Activated T-cell treated with anti-CD3 and anti-CD28 coated beads, Interleukin-2, amount 50 U/mL, for 72 hours (primary cell): ENCODE measurements around the gene RALGAPA2. TPM values are rescaled to one million over a fixed set of nuclear protein-coding genes. Genes with fewer than 3 reads are reported as not detected.
A peak's percentile ranks its signal among the peaks of the same experiment; 100 is the strongest.

ENCODE experiments used
- ATAC-seq, 2 donors: fragments of 150-1000 bp; cut with Tn5 transposase; replicated peaks in 1 of 2; 2 replicates each; pipeline ENCODE4 v1.10.0; 2021; ENCODE audit warnings: moderate library complexity in 2 of 2, mild to moderate bottlenecking in 1 of 2
- DNase-seq, 2 donors: peaks; one replicate each; pipeline ENCODE4 v3.0.0; 2021 to 2022; ENCODE audit warnings: mixed read lengths in 1 of 2
- H3K27ac Mint-ChIP-seq: one replicate; pipeline ENCODE4 v1.8.0; 2022; ENCODE audit warnings: mild to moderate bottlenecking, moderate library complexity, mixed read lengths
- H3K27me3 Mint-ChIP-seq: one replicate; pipeline ENCODE4 v1.8.0; 2022; ENCODE audit warnings: low read depth, mixed read lengths
- H3K36me3 Mint-ChIP-seq, 2 donors: one replicate each; pipeline ENCODE4 v1.8.0; 2022; ENCODE audit warnings: mixed read lengths in 2 of 2, mild to moderate bottlenecking in 1 of 2; ENCODE audit not compliant: insufficient read depth in 2 of 2
- H3K4me1 Mint-ChIP-seq: one replicate; pipeline ENCODE4 v1.8.0; 2022; ENCODE audit warnings: low read depth, mixed read lengths
- H3K4me3 Mint-ChIP-seq, 2 donors: one replicate each; pipeline ENCODE4 v1.8.0; 2022; ENCODE audit warnings: mild to moderate bottlenecking in 2 of 2, mixed read lengths in 2 of 2, moderate library complexity in 2 of 2
- H3K9me3 Mint-ChIP-seq, 2 donors: one replicate each; pipeline ENCODE4 v1.8.0; 2022; ENCODE audit warnings: mixed read lengths in 2 of 2
- total RNA-seq, 2 donors: library from RNA; stranded (reverse); gene quantifications; one replicate each; pipeline ENCODE4 v1.2.3, GENCODE V29; 2022

The RALGAPA2 gene
- total RNA-seq, 2 donors from 2014 or later = 38.4 to 46.8 TPM

GRCh38 chr20:20566516-20566915 is 145.9 kb downstream of the RALGAPA2 start:
- Mint-ChIP-seq H3K27ac (no peak overlapping the region), H3K9me3 (no peaks in the 10 kb centered on the region), H3K27me3 (no peaks in the 10 kb centered on the region), H3K36me3 (peaks cover 2 to 3% of the 10 kb centered on the region in 2 donors), H3K4me1 (peaks cover 18% of the 10 kb centered on the region), H3K4me3 (no peak overlapping the region)
- no peak for ATAC-seq
- no peak for DNase-seq

- H3K27ac Mint-ChIP-seq = peak overlapping the region; percentile 3
- H3K9me3 Mint-ChIP-seq = no peaks in the 10 kb centered on the region
- H3K4me1 Mint-ChIP-seq = peaks cover 22% of the 10 kb centered on the region
- H3K36me3 Mint-ChIP-seq = peaks cover 2 to 3% of the 10 kb centered on the region in 2 donors
- ATAC-seq = no peak
- DNase-seq = no peak
- H3K4me3 Mint-ChIP-seq = no peak overlapping the region
- H3K27me3 Mint-ChIP-seq = no peaks in the 10 kb centered on the region
Measured at GRCh38 chr20:20564279-20564678, 148.2 kb downstream of the RALGAPA2 start.

GRCh38 chr20:20562507-20562906 is 149.9 kb downstream of the RALGAPA2 start:
- Mint-ChIP-seq H3K36me3 (peaks cover 2 to 3% of the 10 kb centered on the region in 2 donors), H3K27ac (no peak overlapping the region), H3K27me3 (no peaks in the 10 kb centered on the region), H3K9me3 (no peaks in the 10 kb centered on the region), H3K4me1 (peaks cover 22% of the 10 kb centered on the region), H3K4me3 (no peak overlapping the region)
- no peak for DNase-seq
- ATAC-seq = no peak

- no peak overlapping the region for H3K27ac Mint-ChIP-seq
- ATAC-seq (no peak), DNase-seq (no peak)
- H3K27me3 Mint-ChIP-seq = no peaks in the 10 kb centered on the region
- no peak overlapping the region for H3K4me3 Mint-ChIP-seq
- H3K9me3 Mint-ChIP-seq = no peaks in the 10 kb centered on the region
- peaks cover 22% of the 10 kb centered on the region for H3K4me1 Mint-ChIP-seq
- H3K36me3 Mint-ChIP-seq = peaks cover 2 to 3% of the 10 kb centered on the region in 2 donors
Measured at GRCh38 chr20:20561841-20562240, 150.6 kb downstream of the RALGAPA2 start.

GRCh38 chr20:20561172-20561571 is 151.3 kb downstream of the RALGAPA2 start:
- peaks cover 7% of the 10 kb centered on the region in 2 donors for H3K36me3 Mint-ChIP-seq
- peaks cover 22% of the 10 kb centered on the region for H3K4me1 Mint-ChIP-seq
- H3K9me3 Mint-ChIP-seq = no peaks in the 10 kb centered on the region
- H3K4me3 Mint-ChIP-seq = no peak overlapping the region
- no peak for DNase-seq
- H3K27me3 Mint-ChIP-seq = no peaks in the 10 kb centered on the region
- no peak for ATAC-seq
- H3K27ac Mint-ChIP-seq = no peak overlapping the region

- Mint-ChIP-seq H3K36me3 (peaks cover 5 to 6% of the 10 kb centered on the region in 2 donors), H3K9me3 (no peaks in the 10 kb centered on the region), H3K27ac (no peak overlapping the region), H3K4me1 (peaks cover 13% of the 10 kb centered on the region), H3K4me3 (no peak overlapping the region), H3K27me3 (no peaks in the 10 kb centered on the region)
- DNase-seq = no peak
- no peak for ATAC-seq
Measured at GRCh38 chr20:20557406-20557805, 155.0 kb downstream of the RALGAPA2 start.

- no peaks in the 10 kb centered on the region for H3K4me1 Mint-ChIP-seq
- peaks cover 5 to 6% of the 10 kb centered on the region in 2 donors for H3K36me3 Mint-ChIP-seq
- no peaks in the 10 kb centered on the region for H3K27me3 Mint-ChIP-seq
- no peaks in the 10 kb centered on the region for H3K9me3 Mint-ChIP-seq
- H3K4me3 Mint-ChIP-seq = no peak overlapping the region
- H3K27ac Mint-ChIP-seq = no peak overlapping the region
- DNase-seq (no peak), ATAC-seq (no peak)
Measured at GRCh38 chr20:20555838-20556237, 156.6 kb downstream of the RALGAPA2 start.

- Mint-ChIP-seq H3K4me3 (no peak overlapping the region), H3K9me3 (no peaks in the 10 kb centered on the region), H3K4me1 (peaks cover 7% of the 10 kb centered on the region), H3K27ac (no peak overlapping the region), H3K27me3 (no peaks in the 10 kb centered on the region), H3K36me3 (peaks cover 5 to 6% of the 10 kb centered on the region in 2 donors)
- ATAC-seq (no peak), DNase-seq (no peak)
Measured at GRCh38 chr20:20554951-20555350, 157.5 kb downstream of the RALGAPA2 start.

GRCh38 chr20:20553541-20553940 is 158.9 kb downstream of the RALGAPA2 start:
- peaks cover 17% of the 10 kb centered on the region for H3K4me1 Mint-ChIP-seq
- no peaks in the 10 kb centered on the region for H3K27me3 Mint-ChIP-seq

GRCh38 chr20:20552076-20552475 is 160.4 kb downstream of the RALGAPA2 start:
- DNase-seq (no peak), ATAC-seq (no peak)
- Mint-ChIP-seq H3K9me3 (no peaks in the 10 kb centered on the region), H3K27me3 (no peaks in the 10 kb centered on the region), H3K27ac (no peak overlapping the region), H3K4me3 (no peak overlapping the region), H3K36me3 (peaks cover 5 to 6% of the 10 kb centered on the region in 2 donors), H3K4me1 (peaks cover 32% of the 10 kb centered on the region)

More at GRCh38 chr20:20553541-20553940, 158.9 kb downstream of the RALGAPA2 start:
- Mint-ChIP-seq H3K4me3 (no peak overlapping the region), H3K36me3 (peaks cover 5 to 6% of the 10 kb centered on the region in 2 donors), H3K27ac (no peak overlapping the region), H3K9me3 (no peaks in the 10 kb centered on the region)
- ATAC-seq (no peak), DNase-seq (no peak)

GRCh38 chr20:20551409-20551808 is 161.0 kb downstream of the RALGAPA2 start:
- H3K36me3 Mint-ChIP-seq = peaks cover 4 to 7% of the 10 kb centered on the region in 2 donors
- no peak overlapping the region for H3K27ac Mint-ChIP-seq
- no peak overlapping the region for H3K4me3 Mint-ChIP-seq
- no peak for ATAC-seq
- H3K27me3 Mint-ChIP-seq = no peaks in the 10 kb centered on the region
- no peak for DNase-seq
- H3K4me1 Mint-ChIP-seq = peaks cover 38% of the 10 kb centered on the region
- H3K9me3 Mint-ChIP-seq = no peaks in the 10 kb centered on the region

- no peaks in the 10 kb centered on the region for H3K27me3 Mint-ChIP-seq
- H3K36me3 Mint-ChIP-seq = peaks cover 0 to 7% of the 10 kb centered on the region in 2 donors
- no peak overlapping the region for H3K27ac Mint-ChIP-seq
- DNase-seq = no peak
- no peak overlapping the region for H3K4me3 Mint-ChIP-seq
- H3K9me3 Mint-ChIP-seq = no peaks in the 10 kb centered on the region
- ATAC-seq = peak in 1 of 2 donors; percentile 30
- H3K4me1 Mint-ChIP-seq = peaks cover 46% of the 10 kb centered on the region
Measured at GRCh38 chr20:20549704-20550103, 162.7 kb downstream of the RALGAPA2 start.

GRCh38 chr20:20549267-20549612 is 163.2 kb downstream of the RALGAPA2 start:
- H3K9me3 Mint-ChIP-seq = no peaks in the 10 kb centered on the region
- H3K27ac Mint-ChIP-seq = no peak overlapping the region
- peaks cover 0 to 7% of the 10 kb centered on the region in 2 donors for H3K36me3 Mint-ChIP-seq
- DNase-seq (no peak), ATAC-seq (no peak)
- H3K27me3 Mint-ChIP-seq = no peaks in the 10 kb centered on the region
- peaks cover 46% of the 10 kb centered on the region for H3K4me1 Mint-ChIP-seq
- no peak overlapping the region for H3K4me3 Mint-ChIP-seq

- ATAC-seq = no peak
- Mint-ChIP-seq H3K4me3 (no peak overlapping the region), H3K4me1 (peaks cover 46% of the 10 kb centered on the region), H3K9me3 (no peaks in the 10 kb centered on the region), H3K36me3 (peaks cover 2 to 7% of the 10 kb centered on the region in 2 donors), H3K27ac (no peak overlapping the region), H3K27me3 (no peaks in the 10 kb centered on the region)
- no peak for DNase-seq
Measured at GRCh38 chr20:20548527-20549266, 163.7 kb downstream of the RALGAPA2 start.
